HEK293 (cell line): Measurements from ENCODE around the gene GBX2.
"Not testable (repeated sequence)": the region's sequence is repeated elsewhere in the genome, so short reads cannot be mapped to it uniquely, and the experiment has no call there.

ENCODE experiments used
- CTCF ChIA-PET: fragments of 350-600 bp; formaldehyde crosslinking; extraction: SDS; loops from one replicate; lab custom pipeline; 2021; ENCODE audit warnings: antibody characterized with exemption; lab: Yijun Ruan, JAX
- POLR2A ChIA-PET: fragments of 300-600 bp; formaldehyde crosslinking; extraction: SDS; loops from one replicate; lab custom pipeline; 2020; ENCODE audit warnings: antibody characterized with exemption, inconsistent platforms; lab: Yijun Ruan, JAX
- H3K27ac ChIP-seq: fragments of 200-500 bp; sonication (Bioruptor generic); 2 replicates; pipeline ENCODE4 v1.5.1; 2014; ENCODE audit warnings: low read depth, low read length, control low read depth, inconsistent platforms; ENCODE audit errors: extremely low read depth
- H3K36me3 ChIP-seq, 2 experiments: fragments of 200-500 bp in 1 of 2; sonication (Bioruptor generic) in 1 of 2; 1 replicate in 1 of 2; 2 replicates in 1 of 2; pipeline ENCODE4 v1.5.1; 2014 to 2017; ENCODE audit warnings: inconsistent platforms in 2 of 2, low read length in 2 of 2; ENCODE audit not compliant: control insufficient read depth in 2 of 2, insufficient read depth in 1 of 2
- H3K4me1 ChIP-seq: fragments of 200-500 bp; sonication (Bioruptor generic); 2 replicates; pipeline ENCODE4 v1.5.1; 2014; ENCODE audit warnings: mild to moderate bottlenecking, low read length, inconsistent platforms; ENCODE audit not compliant: control insufficient read depth, insufficient read depth
- H3K4me3 ChIP-seq: 2 replicates; pipeline ENCODE4 v1.5.1; 2011; ENCODE audit warnings: low read depth, mild to moderate bottlenecking, control low read depth, low read length, moderate library complexity
- H3K9me3 ChIP-seq: fragments of 200-500 bp; sonication (Bioruptor generic); 2 replicates; pipeline ENCODE4 v1.5.1; 2014; ENCODE audit warnings: low read depth, low read length, inconsistent platforms; ENCODE audit not compliant: control insufficient read depth, insufficient read depth
- BCL11B ChIP-seq: fragments of 450-650 bp; formaldehyde crosslinking; IDR thresholded peaks from 2 replicates; pipeline ENCODE4 v1.5.1; 2016; ENCODE audit warnings: low read depth, missing biosample characterization, missing genetic modification characterization
- GLIS2 ChIP-seq: fragments of 450-650 bp; formaldehyde crosslinking; IDR thresholded peaks from 2 replicates; pipeline ENCODE4 v1.5.1; 2016; ENCODE audit warnings: missing biosample characterization, missing genetic modification characterization
- KLF1 ChIP-seq: fragments of 450-650 bp; formaldehyde crosslinking; IDR thresholded peaks from 2 replicates; pipeline ENCODE4 v1.5.1; 2016; ENCODE audit warnings: missing biosample characterization, missing genetic modification characterization
- OVOL3 ChIP-seq: fragments of 450-650 bp; formaldehyde crosslinking; IDR thresholded peaks from 2 replicates; pipeline ENCODE4 v1.5.1; 2016; ENCODE audit warnings: missing biosample characterization, missing genetic modification characterization
- REPIN1 ChIP-seq: fragments of 450-650 bp; formaldehyde crosslinking; IDR thresholded peaks from 2 replicates; pipeline ENCODE4 v1.5.1; 2017; ENCODE audit warnings: missing biosample characterization, missing genetic modification characterization, low read depth
- SCRT2 ChIP-seq: fragments of 450-650 bp; formaldehyde crosslinking; IDR thresholded peaks from 2 replicates; pipeline ENCODE4 v1.5.1; 2016; ENCODE audit warnings: missing biosample characterization, missing genetic modification characterization
- SETDB1 ChIP-seq: IDR thresholded peaks from one replicate; pipeline ENCODE4 v1.6.1; 2017; ENCODE audit warnings: mild to moderate bottlenecking, low read length, moderate library complexity, mixed read lengths; ENCODE audit not compliant: insufficient read length
- WT1 ChIP-seq: fragments of 450-650 bp; formaldehyde crosslinking; IDR thresholded peaks from 2 replicates; pipeline ENCODE4 v1.5.1; 2016; ENCODE audit warnings: missing biosample characterization, missing genetic modification characterization
- ZBTB8A ChIP-seq: fragments of 450-650 bp; formaldehyde crosslinking; IDR thresholded peaks from 2 replicates; pipeline ENCODE4 v1.5.1; 2016; ENCODE audit warnings: missing biosample characterization, missing genetic modification characterization
- ZEB2 ChIP-seq: fragments of 450-650 bp; formaldehyde crosslinking; IDR thresholded peaks from 2 replicates; pipeline ENCODE4 v1.5.1; 2016; ENCODE audit warnings: missing biosample characterization, missing genetic modification characterization
- ZFP69B ChIP-seq: fragments of 450-650 bp; formaldehyde crosslinking; IDR thresholded peaks from 2 replicates; pipeline ENCODE4 v1.5.1; 2016; ENCODE audit warnings: missing biosample characterization, missing genetic modification characterization
- ZNF140 ChIP-seq: fragments of 450-650 bp; formaldehyde crosslinking; IDR thresholded peaks from 2 replicates; pipeline ENCODE4 v1.5.1; 2016; ENCODE audit warnings: missing biosample characterization, missing genetic modification characterization
- ZNF146 ChIP-seq: fragments of 450-650 bp; formaldehyde crosslinking; IDR thresholded peaks from 2 replicates; pipeline ENCODE4 v1.5.1; 2016; ENCODE audit warnings: missing biosample characterization, missing genetic modification characterization
- ZNF366 ChIP-seq: fragments of 450-650 bp; formaldehyde crosslinking; conservative IDR thresholded peaks from 2 replicates; pipeline ENCODE4 v1.5.1; 2016; ENCODE audit warnings: missing biosample characterization, missing genetic modification characterization
- ZNF501 ChIP-seq: fragments of 450-650 bp; formaldehyde crosslinking; IDR thresholded peaks from 2 replicates; pipeline ENCODE4 v1.5.1; 2016; ENCODE audit warnings: missing biosample characterization, missing genetic modification characterization
- ZNF530 ChIP-seq: fragments of 450-650 bp; formaldehyde crosslinking; IDR thresholded peaks from 2 replicates; pipeline ENCODE4 v1.5.1; 2016; ENCODE audit warnings: low read depth, missing biosample characterization, missing genetic modification characterization
- ZNF624 ChIP-seq: fragments of 450-650 bp; formaldehyde crosslinking; IDR thresholded peaks from 2 replicates; pipeline ENCODE4 v1.5.1; 2017; ENCODE audit warnings: missing biosample characterization, missing genetic modification characterization
- ZNF654 ChIP-seq: fragments of 450-650 bp; formaldehyde crosslinking; IDR thresholded peaks from 2 replicates; pipeline ENCODE4 v1.5.1; 2016; ENCODE audit warnings: low read depth, missing biosample characterization, missing genetic modification characterization
- ZNF776 ChIP-seq: fragments of 450-650 bp; formaldehyde crosslinking; IDR thresholded peaks from 2 replicates; pipeline ENCODE4 v1.5.0; 2017; ENCODE audit warnings: missing biosample characterization, missing genetic modification characterization, borderline replicate concordance
- ZNF843 ChIP-seq: fragments of 450-650 bp; formaldehyde crosslinking; IDR thresholded peaks from 2 replicates; pipeline ENCODE4 v1.5.1; 2016; ENCODE audit warnings: missing biosample characterization, missing genetic modification characterization
- ZSCAN23 ChIP-seq: fragments of 450-650 bp; formaldehyde crosslinking; IDR thresholded peaks from 2 replicates; pipeline ENCODE4 v1.5.1; 2016; ENCODE audit warnings: missing biosample characterization, missing genetic modification characterization
- ZSCAN30 ChIP-seq: fragments of 450-650 bp; IDR thresholded peaks from 2 replicates; pipeline ENCODE4 v1.5.1; 2018; ENCODE audit warnings: missing biosample characterization, mild to moderate bottlenecking, missing genetic modification characterization, moderate library complexity
- TF ChIP-seq, protein P1 (sequence below): fragments of 450-650 bp; formaldehyde crosslinking; IDR thresholded peaks from 2 replicates; pipeline ENCODE4 v1.5.1; 2016; ENCODE audit warnings: missing biosample characterization, missing genetic modification characterization
- TF ChIP-seq, protein P2 (sequence below): fragments of 450-650 bp; formaldehyde crosslinking; IDR thresholded peaks from 2 replicates; pipeline ENCODE4 v1.5.1; 2016; ENCODE audit warnings: missing biosample characterization, missing genetic modification characterization
- TF ChIP-seq, protein P3 (sequence below): fragments of 450-650 bp; formaldehyde crosslinking; IDR thresholded peaks from 2 replicates; pipeline ENCODE4 v1.5.1; 2016; ENCODE audit warnings: missing biosample characterization, missing genetic modification characterization, borderline replicate concordance

Gene GBX2

DNA sequence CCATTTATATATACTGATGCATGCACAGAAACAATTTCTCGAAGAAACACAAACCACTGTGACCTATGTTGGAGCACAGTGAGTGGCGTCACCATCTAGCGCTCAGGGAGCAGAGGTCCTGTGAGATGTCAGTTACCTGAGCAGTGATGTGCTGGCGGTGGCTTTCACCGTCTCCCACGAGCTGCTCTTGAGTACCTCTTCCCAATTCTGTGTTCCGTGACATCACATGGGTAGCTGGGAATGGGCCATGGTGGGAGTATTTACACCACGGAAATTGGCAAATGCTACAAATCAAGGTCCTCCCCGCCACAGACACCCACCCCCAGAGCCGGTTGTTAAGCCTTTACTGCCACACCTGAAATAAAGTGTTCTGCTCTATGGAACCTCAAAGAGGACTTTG lies 24.4 kb downstream of the GBX2 start (continued):
- no peak for TF ChIP-seq SETDB1
- no peak for TF ChIP-seq SCRT2
- no peak for TF ChIP-seq ZNF654 (tag by site-specific recombination)
- TF ChIP-seq ZNF140 = no peak
- TF ChIP-seq, protein P1, sequence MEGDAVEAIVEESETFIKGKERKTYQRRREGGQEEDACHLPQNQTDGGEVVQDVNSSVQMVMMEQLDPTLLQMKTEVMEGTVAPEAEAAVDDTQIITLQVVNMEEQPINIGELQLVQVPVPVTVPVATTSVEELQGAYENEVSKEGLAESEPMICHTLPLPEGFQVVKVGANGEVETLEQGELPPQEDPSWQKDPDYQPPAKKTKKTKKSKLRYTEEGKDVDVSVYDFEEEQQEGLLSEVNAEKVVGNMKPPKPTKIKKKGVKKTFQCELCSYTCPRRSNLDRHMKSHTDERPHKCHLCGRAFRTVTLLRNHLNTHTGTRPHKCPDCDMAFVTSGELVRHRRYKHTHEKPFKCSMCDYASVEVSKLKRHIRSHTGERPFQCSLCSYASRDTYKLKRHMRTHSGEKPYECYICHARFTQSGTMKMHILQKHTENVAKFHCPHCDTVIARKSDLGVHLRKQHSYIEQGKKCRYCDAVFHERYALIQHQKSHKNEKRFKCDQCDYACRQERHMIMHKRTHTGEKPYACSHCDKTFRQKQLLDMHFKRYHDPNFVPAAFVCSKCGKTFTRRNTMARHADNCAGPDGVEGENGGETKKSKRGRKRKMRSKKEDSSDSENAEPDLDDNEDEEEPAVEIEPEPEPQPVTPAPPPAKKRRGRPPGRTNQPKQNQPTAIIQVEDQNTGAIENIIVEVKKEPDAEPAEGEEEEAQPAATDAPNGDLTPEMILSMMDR (tag by site-specific recombination) = no peak

DNA sequence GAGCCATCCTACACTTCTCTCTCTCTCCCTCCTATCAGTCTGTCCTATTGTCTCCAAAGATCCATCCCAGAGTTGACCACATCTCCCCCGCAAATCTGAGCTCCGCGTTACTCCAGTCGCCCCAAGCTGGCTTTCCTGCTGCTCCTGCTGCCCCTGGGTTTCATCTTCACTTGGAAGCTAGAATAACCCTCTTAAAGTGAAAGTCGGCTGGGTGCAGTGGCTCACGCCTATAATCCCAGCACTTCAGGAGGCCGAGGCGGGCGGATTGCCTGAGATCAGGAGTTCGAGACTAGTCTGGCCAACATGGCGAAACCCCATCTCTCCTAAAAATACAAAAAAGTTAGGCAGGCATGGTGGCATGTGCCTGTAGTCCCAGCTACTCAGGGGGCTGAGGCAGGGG lies 26.6 kb downstream of the GBX2 start:
- CTCF ChIA-PET = interaction anchor here (0.7 kb wide), 1 partner anchor 653 kb away, joined by 3 read pairs; no protein-coding TSS in a partner anchor
- POLR2A ChIA-PET = not testable (repeated sequence)

DNA sequence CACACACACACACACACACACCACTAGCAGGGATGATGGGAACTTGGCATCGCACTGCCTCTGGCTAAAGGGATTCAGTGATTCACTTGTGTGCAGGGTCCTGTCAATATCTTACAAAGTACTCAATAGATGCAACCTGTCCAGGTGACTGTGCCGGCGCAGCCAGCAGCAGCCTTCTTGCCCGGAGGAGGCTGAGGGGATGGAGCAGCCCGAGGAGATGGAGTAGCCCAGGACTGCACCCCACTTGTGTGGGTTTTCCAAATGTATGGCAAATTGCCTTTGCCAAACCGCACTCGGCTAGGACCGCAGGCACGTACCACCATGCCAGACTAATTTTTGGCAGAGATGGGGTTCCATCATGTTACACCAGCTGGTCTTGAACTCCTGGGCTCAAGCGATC lies 31.1 kb downstream of the GBX2 start:
- TF ChIP-seq ZFP69B (tag by site-specific recombination) (no peak), ZNF146 (tag by site-specific recombination) (no peak), WT1 (tag by site-specific recombination) (no peak), REPIN1 (tag by site-specific recombination) (no peak), GLIS2 (tag by site-specific recombination) (no peak), ZNF843 (no peak), ZNF776 (tag by site-specific recombination) (no peak), ZNF624 (tag by site-specific recombination) (no peak), ZNF366 (no peak), ZSCAN23 (tag by site-specific recombination) (no peak), KLF1 (no peak), ZNF501 (tag by site-specific recombination) (no peak), OVOL3 (tag by site-specific recombination) (no peak), ZSCAN30 (tag by site-specific recombination) (no peak)
- TF ChIP-seq, protein P2, sequence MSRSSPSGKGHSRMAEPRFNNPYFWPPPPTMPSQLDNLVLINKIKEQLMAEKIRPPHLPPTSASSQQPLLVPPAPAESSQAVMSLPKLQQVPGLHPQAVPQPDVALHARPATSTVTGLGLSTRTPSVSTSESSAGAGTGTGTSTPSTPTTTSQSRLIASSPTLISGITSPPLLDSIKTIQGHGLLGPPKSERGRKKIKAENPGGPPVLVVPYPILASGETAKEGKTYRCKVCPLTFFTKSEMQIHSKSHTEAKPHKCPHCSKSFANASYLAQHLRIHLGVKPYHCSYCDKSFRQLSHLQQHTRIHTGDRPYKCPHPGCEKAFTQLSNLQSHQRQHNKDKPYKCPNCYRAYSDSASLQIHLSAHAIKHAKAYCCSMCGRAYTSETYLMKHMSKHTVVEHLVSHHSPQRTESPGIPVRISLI (tag by site-specific recombination) = no peak
- Histone ChIP-seq H3K4me1 (no peaks in the 10 kb centered on the region), H3K9me3 (no peaks in the 10 kb centered on the region), H3K27ac (no peak overlapping the region), H3K4me3 (no peak overlapping the region), H3K36me3 (no peaks in the 10 kb centered on the region)
- ChIA-PET CTCF (no interaction called here), POLR2A (no interaction called here)

More for the DNA sequence above, 26.6 kb downstream of the GBX2 start:
- not testable (repeated sequence) for H3K4me3 ChIP-seq, H3K27ac ChIP-seq, H3K36me3 ChIP-seq, H3K4me1 ChIP-seq, H3K9me3 ChIP-seq

DNA sequence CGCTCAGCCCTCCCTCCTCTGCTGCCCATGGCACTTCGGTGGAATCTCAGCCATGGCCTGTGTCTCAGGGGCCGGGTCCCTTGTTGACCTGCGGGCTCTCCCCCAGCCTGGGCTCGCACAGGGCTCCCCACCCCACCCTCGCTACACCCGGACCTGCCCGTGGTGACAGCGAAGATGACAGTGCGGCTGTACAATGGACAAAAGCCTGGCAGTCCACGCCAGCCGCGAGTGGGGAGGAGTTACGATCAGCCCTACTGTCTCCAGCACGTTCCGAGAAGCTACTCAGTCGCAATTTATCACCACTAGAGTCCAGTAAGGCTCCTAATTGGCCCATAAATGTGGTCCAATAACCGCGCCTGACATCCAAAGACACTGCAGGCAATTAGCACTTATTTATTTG lies 31.6 kb downstream of the GBX2 start:
- POLR2A ChIA-PET = no interaction called here
- H3K4me3 ChIP-seq = no peak overlapping the region
- H3K36me3 ChIP-seq = no peaks in the 10 kb centered on the region
- no peaks in the 10 kb centered on the region for H3K4me1 ChIP-seq
- no peaks in the 10 kb centered on the region for H3K9me3 ChIP-seq
- CTCF ChIA-PET = no interaction called here
- H3K27ac ChIP-seq = no peak overlapping the region
- TF ChIP-seq ZNF530 (no peak), ZEB2 (tag by site-specific recombination) (no peak), OVOL3 (tag by site-specific recombination) (no peak), ZBTB8A (no peak), BCL11B (no peak), ZNF654 (tag by site-specific recombination) (no peak), ZNF140 (no peak)
- TF ChIP-seq, protein P3, sequence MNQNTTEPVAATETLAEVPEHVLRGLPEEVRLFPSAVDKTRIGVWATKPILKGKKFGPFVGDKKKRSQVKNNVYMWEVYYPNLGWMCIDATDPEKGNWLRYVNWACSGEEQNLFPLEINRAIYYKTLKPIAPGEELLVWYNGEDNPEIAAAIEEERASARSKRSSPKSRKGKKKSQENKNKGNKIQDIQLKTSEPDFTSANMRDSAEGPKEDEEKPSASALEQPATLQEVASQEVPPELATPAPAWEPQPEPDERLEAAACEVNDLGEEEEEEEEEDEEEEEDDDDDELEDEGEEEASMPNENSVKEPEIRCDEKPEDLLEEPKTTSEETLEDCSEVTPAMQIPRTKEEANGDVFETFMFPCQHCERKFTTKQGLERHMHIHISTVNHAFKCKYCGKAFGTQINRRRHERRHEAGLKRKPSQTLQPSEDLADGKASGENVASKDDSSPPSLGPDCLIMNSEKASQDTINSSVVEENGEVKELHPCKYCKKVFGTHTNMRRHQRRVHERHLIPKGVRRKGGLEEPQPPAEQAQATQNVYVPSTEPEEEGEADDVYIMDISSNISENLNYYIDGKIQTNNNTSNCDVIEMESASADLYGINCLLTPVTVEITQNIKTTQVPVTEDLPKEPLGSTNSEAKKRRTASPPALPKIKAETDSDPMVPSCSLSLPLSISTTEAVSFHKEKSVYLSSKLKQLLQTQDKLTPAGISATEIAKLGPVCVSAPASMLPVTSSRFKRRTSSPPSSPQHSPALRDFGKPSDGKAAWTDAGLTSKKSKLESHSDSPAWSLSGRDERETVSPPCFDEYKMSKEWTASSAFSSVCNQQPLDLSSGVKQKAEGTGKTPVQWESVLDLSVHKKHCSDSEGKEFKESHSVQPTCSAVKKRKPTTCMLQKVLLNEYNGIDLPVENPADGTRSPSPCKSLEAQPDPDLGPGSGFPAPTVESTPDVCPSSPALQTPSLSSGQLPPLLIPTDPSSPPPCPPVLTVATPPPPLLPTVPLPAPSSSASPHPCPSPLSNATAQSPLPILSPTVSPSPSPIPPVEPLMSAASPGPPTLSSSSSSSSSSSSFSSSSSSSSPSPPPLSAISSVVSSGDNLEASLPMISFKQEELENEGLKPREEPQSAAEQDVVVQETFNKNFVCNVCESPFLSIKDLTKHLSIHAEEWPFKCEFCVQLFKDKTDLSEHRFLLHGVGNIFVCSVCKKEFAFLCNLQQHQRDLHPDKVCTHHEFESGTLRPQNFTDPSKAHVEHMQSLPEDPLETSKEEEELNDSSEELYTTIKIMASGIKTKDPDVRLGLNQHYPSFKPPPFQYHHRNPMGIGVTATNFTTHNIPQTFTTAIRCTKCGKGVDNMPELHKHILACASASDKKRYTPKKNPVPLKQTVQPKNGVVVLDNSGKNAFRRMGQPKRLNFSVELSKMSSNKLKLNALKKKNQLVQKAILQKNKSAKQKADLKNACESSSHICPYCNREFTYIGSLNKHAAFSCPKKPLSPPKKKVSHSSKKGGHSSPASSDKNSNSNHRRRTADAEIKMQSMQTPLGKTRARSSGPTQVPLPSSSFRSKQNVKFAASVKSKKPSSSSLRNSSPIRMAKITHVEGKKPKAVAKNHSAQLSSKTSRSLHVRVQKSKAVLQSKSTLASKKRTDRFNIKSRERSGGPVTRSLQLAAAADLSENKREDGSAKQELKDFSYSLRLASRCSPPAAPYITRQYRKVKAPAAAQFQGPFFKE = no peak
